Spinal cord (tissue), 10 donors: Measurements from ENCODE around the gene CCDC60. TPM values are rescaled to one million over a fixed set of nuclear protein-coding genes. Genes with fewer than 3 reads are reported as not detected.

Source experiments
- DNase-seq, 6 donors: peaks; one replicate each; pipeline versions ENCODE4 v3.0.0 to v3.0.0-alpha.2; 2013 to 2015; ENCODE audit warnings: low spot score in 6 of 6, low read depth in 4 of 6
- H3K27ac ChIP-seq: one replicate; pipeline ENCODE4 v1.5.1; 2013; ENCODE audit warnings: low read depth, low read length, control low read depth
- H3K27me3 ChIP-seq: one replicate; pipeline ENCODE4 v1.6.1; 2013; ENCODE audit warnings: low read length; ENCODE audit not compliant: control insufficient read depth, insufficient read depth
- H3K36me3 ChIP-seq: one replicate; pipeline ENCODE4 v1.6.1; 2013; ENCODE audit warnings: low read length; ENCODE audit not compliant: control insufficient read depth, insufficient read depth
- H3K4me1 ChIP-seq: one replicate; pipeline ENCODE4 v1.6.1; 2013; ENCODE audit warnings: low read length; ENCODE audit not compliant: control insufficient read depth, insufficient read depth
- H3K4me3 ChIP-seq: one replicate; pipeline ENCODE4 v1.5.1; 2013; ENCODE audit warnings: low read depth, low read length, control low read depth
- H3K9me3 ChIP-seq: one replicate; pipeline ENCODE4 v1.6.1; 2013; ENCODE audit warnings: low read length; ENCODE audit not compliant: control insufficient read depth, insufficient read depth
- WGBS: methylation state at CpG from one replicate; pipeline ENCODE4 v1.1.5; 2013; ENCODE audit warnings: missing lambda C conversion rate; ENCODE audit not compliant: insufficient coverage; 5-methylcytosine and 5-hydroxymethylcytosine counted together
- polyA plus RNA-seq, 2 donors: library from polyadenylated mRNA; unstranded; fragments of 120-200 nt; gene quantifications; one replicate each; pipeline ENCODE4 v1.2.1, GENCODE V29; 2013; ENCODE audit not compliant: insufficient read length in 2 of 2
- total RNA-seq, 2 donors: library from RNA; depleted of rRNA in 1 of 2; stranded (reverse); fragments of 120-200 nt in 1 of 2; fragments of >200 nt in 1 of 2; gene quantifications; one replicate each; pipeline versions ENCODE4 v1.2.3 to v1.2.4, GENCODE V29; 2013 to 2014
- donor health status: healthy.

CCDC60 gene
- total and polyA plus RNA-seq, 4 donors = 0.50 to 3.7 (median 0.89) TPM

DNA sequence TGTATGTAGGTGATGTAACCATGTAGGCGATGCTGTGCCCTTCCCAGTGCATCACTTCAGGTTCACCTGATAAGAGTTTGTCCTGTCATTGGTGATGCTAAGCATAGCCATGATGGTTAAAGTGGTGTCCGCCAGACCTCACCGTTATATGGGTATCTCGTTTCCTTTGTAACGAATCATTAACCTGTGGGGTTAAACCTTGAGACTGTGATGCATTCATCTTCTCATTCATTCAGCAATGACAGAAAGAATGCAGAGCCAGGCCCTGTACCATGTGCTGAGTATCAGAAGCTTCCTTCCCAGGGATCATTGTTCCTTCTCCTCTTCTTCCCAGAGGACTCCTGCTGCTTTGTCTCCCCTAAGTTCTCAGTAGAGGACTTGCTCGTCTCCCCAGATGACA lies 84.9 kb downstream of the CCDC60 start:
- 92% methylated on average over 5 of the region's 6 CpGs for WGBS
- Histone ChIP-seq H3K4me3 (no peak overlapping the region), H3K27me3 (no peaks in the 10 kb centered on the region), H3K4me1 (no peaks in the 10 kb centered on the region), H3K9me3 (no peaks in the 10 kb centered on the region), H3K36me3 (no peaks in the 10 kb centered on the region), H3K27ac (no peak overlapping the region)
- DNase-seq = no peak

DNA sequence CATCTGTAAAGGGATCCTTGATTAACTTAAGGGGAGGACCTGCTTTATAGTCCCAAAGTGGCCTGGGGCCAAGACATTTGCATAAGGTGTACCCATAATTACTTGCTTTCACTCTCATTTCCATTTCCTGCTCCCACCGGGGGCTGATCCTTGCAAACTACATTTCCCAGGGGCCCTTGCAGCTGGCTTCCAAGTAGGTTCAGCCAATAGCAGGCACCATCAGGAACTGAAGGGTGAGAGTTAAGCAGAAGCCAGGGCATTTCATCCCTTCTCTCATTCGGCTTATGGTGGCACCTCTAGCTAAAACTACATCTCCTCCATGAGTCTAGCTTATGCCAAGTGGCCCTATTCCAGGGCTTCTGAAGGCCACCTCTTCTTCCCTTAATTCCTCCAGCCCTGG lies 88.8 kb downstream of the CCDC60 start:
- Histone ChIP-seq H3K36me3 (no peaks in the 10 kb centered on the region), H3K27ac (no peak overlapping the region), H3K4me1 (no peaks in the 10 kb centered on the region), H3K27me3 (no peaks in the 10 kb centered on the region), H3K4me3 (no peak overlapping the region), H3K9me3 (no peaks in the 10 kb centered on the region)
- no peak for DNase-seq
- no CpG with 5 or more reads among the region's 2 CpGs for WGBS

DNA sequence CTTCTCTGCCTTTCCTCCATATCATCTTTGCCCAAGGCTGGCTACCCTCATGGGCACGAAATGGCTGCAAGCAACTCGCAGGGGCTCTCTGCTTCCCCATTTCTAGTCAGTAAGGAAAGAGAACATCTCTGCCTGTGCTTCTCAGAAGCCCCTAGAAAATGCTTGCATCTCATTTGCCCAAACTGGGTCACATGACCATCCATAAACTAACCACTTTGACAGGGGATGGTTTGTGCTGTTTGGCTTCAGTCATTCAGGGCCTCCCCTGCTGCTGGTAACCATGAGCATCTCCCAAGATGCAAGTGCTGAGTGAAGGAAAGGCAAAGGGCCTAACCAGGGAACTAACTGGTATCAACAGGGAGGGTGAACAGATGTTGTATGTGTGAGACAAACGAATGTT lies 91.1 kb downstream of the CCDC60 start:
- Histone ChIP-seq H3K4me1 (no peaks in the 10 kb centered on the region), H3K27ac (no peak overlapping the region)
- 90% methylated on average over 3 of the region's 3 CpGs for WGBS

DNA sequence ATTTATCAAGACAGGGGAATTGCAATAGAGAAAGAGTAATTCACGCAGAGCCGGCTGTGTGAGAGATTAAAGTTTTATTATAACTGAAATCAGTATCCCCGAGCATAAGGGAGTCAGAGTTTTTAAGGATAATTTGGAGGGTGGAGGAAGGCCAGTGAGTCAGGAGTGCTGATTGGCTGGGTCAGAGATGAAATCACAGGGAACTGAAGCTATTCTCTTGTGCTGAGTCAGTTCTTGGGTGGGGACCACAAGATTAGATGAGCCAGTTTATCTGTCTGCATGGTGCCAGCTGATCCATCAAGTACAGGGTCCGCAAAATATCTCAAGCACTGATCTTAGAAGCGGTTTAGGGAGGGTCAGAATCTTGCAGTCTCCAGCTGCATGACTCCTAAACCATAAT lies 96.6 kb downstream of the CCDC60 start:
- Histone ChIP-seq H3K27me3 (no peaks in the 10 kb centered on the region), H3K4me1 (no peaks in the 10 kb centered on the region), H3K9me3 (peaks cover 2% of the 10 kb centered on the region), H3K27ac (no peak overlapping the region), H3K4me3 (no peak overlapping the region), H3K36me3 (no peaks in the 10 kb centered on the region)
- 82% methylated on average over 4 of the region's 5 CpGs for WGBS
- no peak for DNase-seq

More for the DNA sequence above, 91.1 kb downstream of the CCDC60 start:
- H3K27me3 ChIP-seq = no peaks in the 10 kb centered on the region
- no peak for DNase-seq
- H3K4me3 ChIP-seq = no peak overlapping the region
- no peaks in the 10 kb centered on the region for H3K36me3 ChIP-seq
- no peaks in the 10 kb centered on the region for H3K9me3 ChIP-seq

DNA sequence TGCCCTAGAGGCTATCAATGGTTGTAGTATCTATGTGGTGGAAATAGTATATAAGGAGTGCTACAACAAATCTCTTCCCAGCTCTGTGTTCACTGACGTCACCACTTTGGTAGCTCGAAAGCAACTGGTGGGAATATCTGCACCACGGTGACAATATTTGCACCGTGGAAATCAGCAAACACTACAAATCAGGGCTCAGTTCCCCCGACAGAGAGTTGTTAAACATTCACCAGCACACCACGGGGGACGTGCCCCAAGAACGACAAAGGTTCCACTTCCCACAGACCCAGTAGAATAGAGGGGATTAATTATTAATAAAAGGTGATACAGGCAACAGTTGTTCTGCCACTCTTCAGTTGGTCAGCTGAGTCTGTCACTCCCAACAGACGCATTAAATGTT lies 98.4 kb downstream of the CCDC60 start:
- WGBS = 36% methylated on average over 5 of the region's 9 CpGs
- Histone ChIP-seq H3K4me1 (no peaks in the 10 kb centered on the region), H3K4me3 (no peak overlapping the region), H3K9me3 (peaks cover 2% of the 10 kb centered on the region), H3K27me3 (no peaks in the 10 kb centered on the region), H3K36me3 (no peaks in the 10 kb centered on the region), H3K27ac (no peak overlapping the region)
- DNase-seq = no peak

DNA sequence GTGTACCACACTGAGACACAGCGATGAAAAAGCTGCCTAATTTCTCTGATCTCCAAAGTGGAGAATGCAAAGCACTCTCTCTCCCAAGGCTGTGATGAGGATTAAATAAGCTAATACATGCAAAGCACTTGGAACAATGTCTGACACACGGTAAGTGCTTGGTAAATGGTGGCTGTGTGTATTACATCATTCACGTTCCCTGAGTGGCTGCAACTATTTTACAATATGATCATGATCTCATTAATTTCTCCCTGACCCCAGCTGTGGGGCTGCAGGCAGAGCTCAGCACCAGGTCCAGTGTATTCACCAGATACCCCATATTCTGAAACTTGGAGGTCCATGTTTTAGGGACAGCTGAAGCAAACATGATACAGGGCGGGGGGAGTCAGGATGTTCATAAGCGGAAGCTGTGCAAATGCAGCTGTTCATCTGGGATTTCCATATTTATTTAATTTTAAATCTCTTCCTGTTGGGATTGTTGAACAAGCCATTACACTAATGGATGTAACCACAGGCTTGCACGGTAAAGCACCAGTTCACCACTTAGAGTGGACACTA lies 106.4 kb downstream of the CCDC60 start:
- no peaks in the 10 kb centered on the region for H3K9me3 ChIP-seq
- no peak overlapping the region for H3K27ac ChIP-seq
- no peak for DNase-seq
- no peak overlapping the region for H3K4me3 ChIP-seq
- H3K27me3 ChIP-seq = no peaks in the 10 kb centered on the region
- 100% methylated on average over 1 of the region's 6 CpGs for WGBS
- H3K4me1 ChIP-seq = no peaks in the 10 kb centered on the region
- H3K36me3 ChIP-seq = no peaks in the 10 kb centered on the region

DNA sequence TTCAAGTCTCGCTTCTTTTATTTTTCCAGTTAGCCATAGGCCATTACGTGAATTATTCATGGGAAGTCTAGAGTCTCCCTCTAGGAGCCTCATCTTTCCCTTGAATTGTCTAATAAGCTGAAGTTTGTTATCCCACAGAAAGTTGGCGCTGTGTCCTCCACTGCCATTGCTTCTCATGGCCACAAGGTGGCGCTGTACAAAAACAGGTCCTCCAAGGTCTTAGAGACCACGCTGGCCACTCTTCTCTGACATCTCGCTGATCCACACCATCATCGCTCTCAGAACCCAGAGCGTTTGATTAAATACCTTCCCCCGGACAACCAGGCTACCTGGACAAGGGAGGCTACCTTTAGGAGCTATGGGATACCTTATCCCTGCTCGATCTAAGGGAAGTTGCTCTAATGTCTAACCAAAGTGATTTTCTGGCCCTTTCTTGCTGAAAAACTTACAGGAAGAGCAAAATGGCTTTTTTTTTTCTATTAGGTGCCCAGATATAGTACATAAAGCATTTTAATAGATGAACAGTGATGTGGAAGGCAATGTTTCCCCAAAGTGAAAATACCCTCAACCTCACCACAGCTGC lies 110.0 kb downstream of the CCDC60 start:
- 20% methylated on average over 7 of the region's 10 CpGs for WGBS
- H3K4me1 ChIP-seq = peaks cover 16% of the 10 kb centered on the region
- no peak overlapping the region for H3K4me3 ChIP-seq
- H3K9me3 ChIP-seq = no peaks in the 10 kb centered on the region
- no peaks in the 10 kb centered on the region for H3K36me3 ChIP-seq
- no peak overlapping the region for H3K27ac ChIP-seq
- peak in 2 of 6 donors; percentile 35 to 76 for DNase-seq
- no peaks in the 10 kb centered on the region for H3K27me3 ChIP-seq

DNA sequence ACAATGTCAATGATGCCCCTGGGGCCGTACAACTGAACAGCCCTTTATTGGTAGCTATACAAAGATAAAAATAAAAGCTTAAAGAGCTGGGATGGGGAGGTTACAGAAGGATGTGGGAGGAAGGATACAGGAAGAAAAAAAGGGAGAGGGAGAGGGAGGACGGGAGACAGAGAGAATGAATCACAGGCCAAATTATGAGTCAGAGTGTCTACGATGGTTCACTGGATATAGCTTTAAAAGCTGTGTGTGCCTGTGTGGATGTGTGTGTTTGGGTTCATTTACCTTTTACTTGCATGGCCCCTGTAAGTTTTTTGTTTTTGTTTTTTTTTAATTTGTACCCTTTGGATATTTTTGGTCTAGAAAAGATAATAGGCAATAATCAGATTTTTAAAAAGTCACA lies 111.9 kb downstream of the CCDC60 start:
- WGBS = 46% methylated on average over 2 of the region's 3 CpGs
- peak in 1 of 6 donors; percentile 32 for DNase-seq
- Histone ChIP-seq H3K27ac (no peak overlapping the region), H3K4me1 (peaks cover 16% of the 10 kb centered on the region), H3K9me3 (no peaks in the 10 kb centered on the region), H3K36me3 (no peaks in the 10 kb centered on the region), H3K27me3 (no peaks in the 10 kb centered on the region), H3K4me3 (no peak overlapping the region)

DNA sequence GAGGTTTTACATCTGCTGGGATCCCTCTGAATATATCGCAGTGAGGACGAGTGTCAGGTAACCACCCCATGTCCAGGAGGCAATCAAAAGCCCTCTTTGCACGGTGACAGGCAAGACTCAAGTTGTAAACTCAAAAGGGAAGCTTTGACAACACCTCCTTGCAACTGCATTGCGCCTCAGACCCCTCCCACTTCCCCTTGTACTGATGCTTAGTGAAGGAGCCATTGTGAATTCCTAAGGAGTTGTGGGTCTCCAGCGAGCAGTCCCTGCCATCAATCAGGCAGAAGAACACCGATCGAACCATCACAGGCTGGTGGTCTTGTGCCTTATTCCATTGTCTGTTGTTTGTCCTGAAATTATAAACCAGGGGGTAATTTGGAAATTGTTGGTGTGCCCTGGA lies 112.6 kb downstream of the CCDC60 start:
- 18% methylated on average over 6 of the region's 7 CpGs for WGBS
- H3K4me3 ChIP-seq = no peak overlapping the region
- DNase-seq = peak in 1 of 6 donors; percentile 53
- H3K9me3 ChIP-seq = no peaks in the 10 kb centered on the region
- H3K36me3 ChIP-seq = no peaks in the 10 kb centered on the region
- H3K27me3 ChIP-seq = no peaks in the 10 kb centered on the region
- H3K27ac ChIP-seq = no peak overlapping the region
- peaks cover 16% of the 10 kb centered on the region for H3K4me1 ChIP-seq

DNA sequence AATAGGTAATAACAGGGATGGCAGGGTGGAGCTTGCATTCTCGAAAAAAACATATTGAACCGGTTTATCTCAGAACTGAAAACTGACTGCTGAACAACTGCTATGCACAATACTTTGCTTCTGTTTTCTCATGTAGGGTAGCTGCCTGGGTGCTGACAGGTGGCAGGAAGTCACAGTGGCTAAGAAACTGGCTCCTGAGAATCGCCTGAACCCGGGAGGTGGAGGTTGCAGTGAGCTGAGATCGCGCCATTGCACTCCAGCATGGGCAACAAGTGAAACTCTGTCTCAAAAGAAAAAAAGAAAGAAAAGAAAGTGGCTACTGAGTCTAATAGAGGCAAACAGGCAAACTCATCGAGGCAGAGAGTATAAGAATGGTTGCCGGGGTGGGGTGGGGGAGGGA lies 113.1 kb downstream of the CCDC60 start:
- H3K27ac ChIP-seq = no peak overlapping the region
- 44% methylated on average over 7 of the region's 8 CpGs for WGBS

More for the DNA sequence above, 113.1 kb downstream of the CCDC60 start:
- H3K4me3 ChIP-seq = no peak overlapping the region
- DNase-seq = peak in 1 of 6 donors; percentile 26
- H3K4me1 ChIP-seq = peaks cover 16% of the 10 kb centered on the region
- no peaks in the 10 kb centered on the region for H3K27me3 ChIP-seq
- no peaks in the 10 kb centered on the region for H3K9me3 ChIP-seq
- H3K36me3 ChIP-seq = no peaks in the 10 kb centered on the region
